Type B pancreatic cell (in vitro differentiated cells): ENCODE measurements around the gene RGS9BP. TPM values are rescaled to one million over a fixed set of nuclear protein-coding genes. Genes with fewer than 3 reads are reported as not detected.
A peak's percentile ranks its signal among the peaks of the same experiment; 100 is the strongest.

ENCODE experiments used
- DNase-seq: peaks from one replicate; pipeline ENCODE4 v3.0.0; 2021; ENCODE audit warnings: mixed read lengths; ENCODE audit not compliant: unreplicated experiment; ENCODE audit errors: extremely low spot score
- H3K27ac Mint-ChIP-seq: 2 replicates; pipeline ENCODE4 v1.8.0; 2021; ENCODE audit warnings: mild to moderate bottlenecking, mixed read lengths
- H3K27me3 Mint-ChIP-seq: 2 replicates; pipeline ENCODE4 v1.8.0; 2021; ENCODE audit warnings: mixed read lengths
- H3K36me3 Mint-ChIP-seq: 2 replicates; pipeline ENCODE4 v1.8.0; 2021; ENCODE audit warnings: mixed read lengths
- H3K4me1 Mint-ChIP-seq: one replicate; pipeline ENCODE4 v1.8.0; 2021; ENCODE audit warnings: mixed read lengths; ENCODE audit not compliant: unreplicated experiment
- H3K4me3 Mint-ChIP-seq: 2 replicates; pipeline ENCODE4 v1.8.0; 2021; ENCODE audit warnings: mild to moderate bottlenecking, mixed read lengths
- H3K9me3 Mint-ChIP-seq: 2 replicates; pipeline ENCODE4 v1.8.0; 2021; ENCODE audit warnings: mixed read lengths
- CTCF ChIP-seq: fragments of 200-600 bp; sonication (generic); conservative IDR thresholded peaks from 2 replicates; pipeline ENCODE4 v1.5.0; 2021; ENCODE audit warnings: antibody characterized with exemption, mild to moderate bottlenecking
- total RNA-seq: library from RNA; stranded (reverse); gene quantifications from 2 replicates; pipeline ENCODE4 v1.2.1, GENCODE V29; 2021; ENCODE audit warnings: low replicate concordance

RGS9BP gene
- total RNA-seq, 1 donor from 2014 or later: 1.4 TPM

- Mint-ChIP-seq H3K4me1 (no peaks in the 10 kb centered on the region), H3K4me3 (no peak overlapping the region), H3K27ac (no peak overlapping the region), H3K36me3 (peaks cover 29% of the 10 kb centered on the region), H3K9me3 (no peaks in the 10 kb centered on the region), H3K27me3 (no peaks in the 10 kb centered on the region)
- DNase-seq: no peak
- TF ChIP-seq CTCF: no peak
Observed at GRCh38 chr19:32637480-32637879, 38.2 kb upstream of the RGS9BP start.

DNA sequence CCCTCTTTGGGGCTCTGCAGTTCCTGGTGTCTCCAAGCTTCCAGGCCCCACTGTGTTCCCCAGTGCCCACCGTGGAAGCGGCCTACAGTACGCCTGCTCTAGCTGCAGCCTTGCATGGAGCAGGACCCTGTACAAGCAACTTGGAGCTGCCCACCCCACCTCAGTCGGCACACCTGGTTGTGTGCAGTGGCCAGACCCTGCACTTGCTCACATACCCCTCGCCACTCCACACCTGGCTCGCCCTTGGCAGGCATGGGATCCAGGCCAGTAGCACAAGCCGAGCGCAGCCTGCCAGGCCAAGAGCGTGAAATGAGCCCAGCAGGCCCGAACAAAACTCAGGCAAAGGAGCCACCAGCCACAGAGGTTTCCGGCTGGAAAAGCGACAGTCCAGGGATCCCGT lies 37.0 kb upstream of the RGS9BP start:
- Mint-ChIP-seq H3K27me3 (no peaks in the 10 kb centered on the region), H3K4me1 (no peaks in the 10 kb centered on the region), H3K4me3 (no peak overlapping the region), H3K36me3 (peaks cover 34% of the 10 kb centered on the region), H3K9me3 (no peaks in the 10 kb centered on the region), H3K27ac (no peak overlapping the region)
- no peak for DNase-seq
- TF ChIP-seq CTCF: no peak

- DNase-seq: no peak
- H3K36me3 Mint-ChIP-seq: peaks cover 27% of the 10 kb centered on the region
- no peak for TF ChIP-seq CTCF
- no peak overlapping the region for H3K4me3 Mint-ChIP-seq
- no peaks in the 10 kb centered on the region for H3K9me3 Mint-ChIP-seq
- H3K27me3 Mint-ChIP-seq: no peaks in the 10 kb centered on the region
- no peaks in the 10 kb centered on the region for H3K4me1 Mint-ChIP-seq
- no peak overlapping the region for H3K27ac Mint-ChIP-seq
Observed at GRCh38 chr19:32642771-32643170, 32.9 kb upstream of the RGS9BP start.

DNA sequence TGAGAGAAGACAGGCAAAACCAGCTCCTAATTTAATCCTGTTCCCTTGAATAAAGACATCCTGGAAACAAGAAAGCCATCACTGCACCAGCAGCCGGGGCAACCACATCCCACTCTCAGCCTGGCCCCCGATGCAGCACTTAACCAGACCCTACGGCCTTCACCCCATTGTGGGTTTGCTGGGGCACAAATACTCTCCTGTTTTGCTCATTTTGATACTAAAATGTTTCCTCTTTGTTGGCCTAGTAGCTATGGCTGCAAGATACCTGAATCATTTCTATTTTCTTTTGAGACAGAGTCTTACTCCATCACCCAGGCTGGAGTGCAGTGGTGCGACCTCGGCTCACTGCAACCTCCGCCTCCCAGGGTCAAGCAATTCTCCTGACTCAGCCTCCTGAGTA lies 29.1 kb upstream of the RGS9BP start:
- peaks cover 1% of the 10 kb centered on the region for H3K4me1 Mint-ChIP-seq
- peak overlapping the region; percentile 59 for H3K27ac Mint-ChIP-seq
- no peak overlapping the region for H3K4me3 Mint-ChIP-seq
- no peak for TF ChIP-seq CTCF
- no peaks in the 10 kb centered on the region for H3K27me3 Mint-ChIP-seq
- H3K9me3 Mint-ChIP-seq: no peaks in the 10 kb centered on the region
- no peak for DNase-seq
- H3K36me3 Mint-ChIP-seq: peaks cover 23% of the 10 kb centered on the region

GRCh38 chr19:32647361-32647760 lies 28.3 kb upstream of the RGS9BP start:
- H3K27me3 Mint-ChIP-seq: no peaks in the 10 kb centered on the region
- H3K27ac Mint-ChIP-seq: peak overlapping the region; percentile 59
- TF ChIP-seq CTCF: no peak
- H3K4me3 Mint-ChIP-seq: no peak overlapping the region
- H3K36me3 Mint-ChIP-seq: peaks cover 21% of the 10 kb centered on the region
- DNase-seq: no peak
- no peaks in the 10 kb centered on the region for H3K9me3 Mint-ChIP-seq
- peaks cover 6% of the 10 kb centered on the region for H3K4me1 Mint-ChIP-seq

GRCh38 chr19:32649751-32650150 lies 25.9 kb upstream of the RGS9BP start:
- H3K27me3 Mint-ChIP-seq: no peaks in the 10 kb centered on the region
- H3K27ac Mint-ChIP-seq: no peak overlapping the region
- peaks cover 16% of the 10 kb centered on the region for H3K36me3 Mint-ChIP-seq
- no peak for TF ChIP-seq CTCF
- no peaks in the 10 kb centered on the region for H3K9me3 Mint-ChIP-seq
- peaks cover 6% of the 10 kb centered on the region for H3K4me1 Mint-ChIP-seq
- DNase-seq: no peak
- no peak overlapping the region for H3K4me3 Mint-ChIP-seq
